Heart right ventricle (tissue), 16 donors: ENCODE data around the gene KRT77. TPM values are rescaled to one million over a fixed set of nuclear protein-coding genes. Genes with fewer than 3 reads are reported as not detected.

Experiments
- ATAC-seq, 8 donors: fragments of 200-7000 bp; cut with Tn5 transposase; one replicate each; pipeline ENCODE4 v1.9.1; 2020; ENCODE audit warnings: mild to moderate bottlenecking in 8 of 8, moderate library complexity in 8 of 8, moderate number of reproducible peaks in 1 of 8
- DNase-seq, 2 donors: peaks; one replicate each; pipeline ENCODE4 v3.0.0-alpha.2; 2020
- H3K27ac ChIP-seq, 10 donors: fragments of 200-600 bp; sonication (generic) in 2 of 10; one replicate each; pipeline versions ENCODE4 v1.5.0 to v1.8.0; 2020 to 2022; ENCODE audit warnings: mild to moderate bottlenecking in 3 of 10
- H3K27me3 ChIP-seq, 7 donors: fragments of 200-600 bp; one replicate each; pipeline ENCODE4 v1.8.0; 2021 to 2022; ENCODE audit warnings: mild to moderate bottlenecking in 2 of 7
- H3K36me3 ChIP-seq, 9 donors: fragments of 200-600 bp; sonication (generic) in 1 of 9; one replicate each; pipeline versions ENCODE4 v1.5.0 to v1.8.0; 2020 to 2022; ENCODE audit warnings: mild to moderate bottlenecking in 2 of 9
- H3K4me1 ChIP-seq, 9 donors: fragments of 200-600 bp; sonication (generic) in 1 of 9; one replicate each; pipeline versions ENCODE4 v1.5.0 to v1.8.0; 2020 to 2022; ENCODE audit warnings: mild to moderate bottlenecking in 4 of 9
- H3K4me3 ChIP-seq, 10 donors: fragments of 200-600 bp; sonication (generic) in 2 of 10; one replicate each; pipeline versions ENCODE4 v1.5.0 to v1.8.0; 2020 to 2022; ENCODE audit warnings: mild to moderate bottlenecking in 7 of 10, moderate library complexity in 2 of 10
- H3K9me3 ChIP-seq, 11 donors: fragments of 200-600 bp in 10 of 11; sonication (generic) in 2 of 11; one replicate each; pipeline versions ENCODE4 v1.5.0 to v1.8.0; 2013 to 2022; ENCODE audit warnings: mild to moderate bottlenecking in 2 of 11, control low read depth in 1 of 11, moderate library complexity in 1 of 11
- CTCF ChIP-seq, 9 donors: fragments of 200-600 bp; sonication (generic) in 2 of 9; IDR thresholded peaks; one replicate each; pipeline versions ENCODE4 v1.5.0 to v1.8.0; 2021 to 2022; ENCODE audit warnings: antibody characterized with exemption in 9 of 9, mild to moderate bottlenecking in 5 of 9, moderate library complexity in 1 of 9
- WGBS, 2 donors: extraction: QIAGEN DNeasy Blood & Tissue Kit; methylation state at CpG; one replicate each; pipeline ENCODE4 v1.1.7; 2013; ENCODE audit warnings: inconsistent platforms in 1 of 2; 5-methylcytosine and 5-hydroxymethylcytosine counted together
- intact Hi-C, 10 donors: fragments of 100-400 bp; cut with DNase I; formaldehyde crosslinking; loops; one replicate each; pipeline versions ENCODE4 v1.11.1 to v1.14.2; 2022
- polyA plus RNA-seq, 2 donors: library from polyadenylated mRNA; stranded (reverse); fragments of 200-250 nt; gene quantifications; one replicate each; pipeline ENCODE4 v1.2.3, GENCODE V29; 2013
- total RNA-seq, 10 donors: library from RNA; stranded (reverse); fragmentation: NEBNext Ultra II Directional in 3 of 10; extraction: Animal tissue kit (Norgen Biotek cat#: 25700) in 3 of 10; gene quantifications; one replicate each; pipeline versions ENCODE4 v1.2.1 to v1.2.4, GENCODE V29; 2021 to 2023
- donor health status: Arrhythmogenic right ventricular cardiomyopathy.
- donor health status: ischemic (EF 13 %, LVEDD 7.1; RV severe dilation, severe dysfunction).
- donor health status: healthy with polysubstance abuse.
- donor health status: DM: no; HTN: yes; CAD: no.
- donor health status: DM: no; HTN: no; CAD: no.
- donor health status: ischemic (EF 25% LVEDD 6.9; RV normal size, moderate dysfunction).
- donor health status: ischemic (EF 25% LVEDD 5.7; RV mildly dilated, moderate dysfunction).
- donor health status: healthy.
- donor health status: DM: yes; HTN: yes; CAD: no.
- donor health status: Ischemic cardiomyopathy.
- donor health status: ischemic (EF 35%, LVEDD 5.7; RV mildly dilated, moderate dysfunction).
- donor health status: nonischemic (EF 11% LVEDD 7.7; RV severe dilation, severe dysfunction).
- donor health status: DM: yes; HTN: yes; CAD: no.
- donor health status: PGD.
- donor health status: ischemic (EF 29% LVEDD 5.4; RV normal size, mild dysfunction).
- donor health status: nonischemic (EF 23%, LVEDD 6.1; RV moderate dilation, normal function).

KRT77 gene
- total and polyA plus RNA-seq, 12 donors = 0.08 TPM; not detected in 11

GRCh38 chr12:52659951-52660350 is 43.4 kb downstream of the KRT77 start:
- 78 to 87% methylated on average over 4 of the region's 4 CpGs for WGBS, 2 donors
- no peaks in the 10 kb centered on the region for H3K36me3 ChIP-seq
- intact Hi-C loops = loop anchor here in 4 of 10 donors (10.0 kb wide), 1 partner anchor 205 kb away; no protein-coding TSS in a partner anchor
- H3K4me1 ChIP-seq = peaks cover 0 to 7% (median 4%) of the 10 kb centered on the region in 9 donors
- H3K4me3 ChIP-seq = no peak overlapping the region
- no peak overlapping the region for H3K27ac ChIP-seq
- DNase-seq (no peak), ATAC-seq (no peak)
- peaks cover 0 to 24% (median 7%) of the 10 kb centered on the region in 7 donors for H3K27me3 ChIP-seq
- TF ChIP-seq CTCF (IDR thresholded peaks at IDR 0.05) = no peak
- H3K9me3 ChIP-seq = no peaks in the 10 kb centered on the region

- no peak for DNase-seq
- TF ChIP-seq CTCF (IDR thresholded peaks at IDR 0.05) = no peak
- Histone ChIP-seq H3K4me3 (no peak overlapping the region), H3K27ac (no peak overlapping the region), H3K36me3 (no peaks in the 10 kb centered on the region), H3K27me3 (peaks cover 0 to 24% (median 1%) of the 10 kb centered on the region in 7 donors), H3K9me3 (no peaks in the 10 kb centered on the region), H3K4me1 (peaks cover 0 to 7% (median 4%) of the 10 kb centered on the region in 9 donors)
- intact Hi-C loops = no loop called here
- ATAC-seq = no peak
- WGBS, 2 donors = 64 to 69% methylated on average over 7 of the region's 7 CpGs
Observed at GRCh38 chr12:52659395-52659794, 43.9 kb downstream of the KRT77 start.

GRCh38 chr12:52658196-52658595 is 45.1 kb downstream of the KRT77 start:
- Histone ChIP-seq H3K9me3 (no peaks in the 10 kb centered on the region), H3K36me3 (no peaks in the 10 kb centered on the region), H3K27me3 (peaks cover 0 to 23% (median 0%) of the 10 kb centered on the region in 7 donors), H3K4me1 (peaks cover 0 to 7% (median 4%) of the 10 kb centered on the region in 9 donors), H3K4me3 (no peak overlapping the region), H3K27ac (no peak overlapping the region)
- intact Hi-C loops = no loop called here
- no peak for ATAC-seq
- no peak for TF ChIP-seq CTCF (IDR thresholded peaks at IDR 0.05)
- WGBS, 2 donors = 78 to 87% methylated on average over 4 of the region's 4 CpGs
- no peak for DNase-seq

- H3K36me3 ChIP-seq = no peaks in the 10 kb centered on the region
- intact Hi-C loops = no loop called here
- H3K27me3 ChIP-seq = peaks cover 0 to 31% (median 0%) of the 10 kb centered on the region in 7 donors
- ATAC-seq (no peak), DNase-seq (no peak)
- no peaks in the 10 kb centered on the region for H3K9me3 ChIP-seq
- no peak overlapping the region for H3K4me3 ChIP-seq
- 93 to 95% methylated on average over 6 of the region's 6 CpGs for WGBS, 2 donors
- peaks cover 0 to 7% (median 4%) of the 10 kb centered on the region in 9 donors for H3K4me1 ChIP-seq
- TF ChIP-seq CTCF (IDR thresholded peaks at IDR 0.05) = no peak
- no peak overlapping the region for H3K27ac ChIP-seq
Observed at GRCh38 chr12:52657250-52657902, 45.9 kb downstream of the KRT77 start.
